ENCODE results near the gene IRX2. TPM values are rescaled to one million over a fixed set of nuclear protein-coding genes. Genes with fewer than 3 reads are reported as not detected.

Gene IRX2
- total RNA-seq, 1 donor from 2014 or later: 3.7 TPM

GRCh38 chr5:2747363-2748162 is 3.9 kb downstream of the IRX2 start:
- Histone ChIP-seq H3K27me3 (peaks cover 6% of the 10 kb centered on the region), H3K9me3 (no peaks in the 10 kb centered on the region), H3K4me3 (no peak overlapping the region), H3K27ac (no peak overlapping the region), H3K4me1 (peaks cover 23% of the 10 kb centered on the region), H3K36me3 (peaks cover 0 to 3% of the 10 kb centered on the region in 2 donors)
- TF ChIP-seq POLR2A (IDR thresholded peaks at IDR 0.05): no peak
- no peak for TF ChIP-seq POLR2AphosphoS5 (IDR thresholded peaks at IDR 0.05; ENCODE audit: insufficient read depth in 1 of 2, low read depth in 1 of 2)
- no peak for TF ChIP-seq CTCF (IDR thresholded peaks at IDR 0.05)
- no peak for DNase-seq (ENCODE audit: extremely low spot score in 2 of 2)
- intact Hi-C loops (cut with DNase I): no loop called here

GRCh38 chr5:2746561-2747032 is 4.9 kb downstream of the IRX2 start:
- Histone ChIP-seq H3K27ac (no peak overlapping the region), H3K4me1 (peaks cover 15% of the 10 kb centered on the region), H3K9me3 (no peaks in the 10 kb centered on the region), H3K27me3 (peaks cover 6% of the 10 kb centered on the region), H3K36me3 (peaks cover 0 to 3% of the 10 kb centered on the region in 2 donors), H3K4me3 (no peak overlapping the region)
- DNase-seq (ENCODE audit: extremely low spot score in 2 of 2): peak in 1 of 2 donors; percentile 5
- no peak for TF ChIP-seq POLR2AphosphoS5 (IDR thresholded peaks at IDR 0.05; ENCODE audit: insufficient read depth in 1 of 2, low read depth in 1 of 2)
- no peak for TF ChIP-seq POLR2A (IDR thresholded peaks at IDR 0.05)
- TF ChIP-seq CTCF (IDR thresholded peaks at IDR 0.05): no peak
- intact Hi-C loops (cut with DNase I): no loop called here

- H3K9me3 ChIP-seq: no peaks in the 10 kb centered on the region
- peaks cover 15% of the 10 kb centered on the region for H3K27me3 ChIP-seq
- no peak for TF ChIP-seq CTCF (IDR thresholded peaks at IDR 0.05)
- TF ChIP-seq POLR2AphosphoS5 (IDR thresholded peaks at IDR 0.05; ENCODE audit: insufficient read depth in 1 of 2, low read depth in 1 of 2): no peak
- TF ChIP-seq POLR2A (IDR thresholded peaks at IDR 0.05): no peak
- intact Hi-C loops (cut with DNase I): no loop called here
- no peak for DNase-seq (ENCODE audit: extremely low spot score in 2 of 2)
- H3K27ac ChIP-seq: no peak overlapping the region
- peaks cover 10% of the 10 kb centered on the region for H3K4me1 ChIP-seq
- H3K4me3 ChIP-seq: no peak overlapping the region
- H3K36me3 ChIP-seq: peaks cover 0 to 3% of the 10 kb centered on the region in 2 donors
Observed at GRCh38 chr5:2744485-2744884, 7.0 kb downstream of the IRX2 start.

GRCh38 chr5:2742921-2743679 is 8.4 kb downstream of the IRX2 start:
- H3K4me1 ChIP-seq: peaks cover 14% of the 10 kb centered on the region
- TF ChIP-seq POLR2AphosphoS5 (IDR thresholded peaks at IDR 0.05; ENCODE audit: insufficient read depth in 1 of 2, low read depth in 1 of 2): no peak
- TF ChIP-seq POLR2A (IDR thresholded peaks at IDR 0.05): no peak
- TF ChIP-seq CTCF (IDR thresholded peaks at IDR 0.05): no peak
- intact Hi-C loops (cut with DNase I): no loop called here
- no peaks in the 10 kb centered on the region for H3K9me3 ChIP-seq
- peak; percentile 18 to 89 for DNase-seq (ENCODE audit: extremely low spot score in 2 of 2)
- H3K4me3 ChIP-seq: no peak overlapping the region
- H3K27me3 ChIP-seq: peaks cover 9% of the 10 kb centered on the region
- H3K27ac ChIP-seq: no peak overlapping the region
- H3K36me3 ChIP-seq: no peaks in the 10 kb centered on the region

All from vagina (tissue), 2 donors.